ENCODE data around the gene FOLH1.
"Not testable (repeated sequence)": the region's sequence is repeated elsewhere in the genome, so short reads cannot be mapped to it uniquely, and the experiment has no call there.

FOLH1 gene

DNA sequence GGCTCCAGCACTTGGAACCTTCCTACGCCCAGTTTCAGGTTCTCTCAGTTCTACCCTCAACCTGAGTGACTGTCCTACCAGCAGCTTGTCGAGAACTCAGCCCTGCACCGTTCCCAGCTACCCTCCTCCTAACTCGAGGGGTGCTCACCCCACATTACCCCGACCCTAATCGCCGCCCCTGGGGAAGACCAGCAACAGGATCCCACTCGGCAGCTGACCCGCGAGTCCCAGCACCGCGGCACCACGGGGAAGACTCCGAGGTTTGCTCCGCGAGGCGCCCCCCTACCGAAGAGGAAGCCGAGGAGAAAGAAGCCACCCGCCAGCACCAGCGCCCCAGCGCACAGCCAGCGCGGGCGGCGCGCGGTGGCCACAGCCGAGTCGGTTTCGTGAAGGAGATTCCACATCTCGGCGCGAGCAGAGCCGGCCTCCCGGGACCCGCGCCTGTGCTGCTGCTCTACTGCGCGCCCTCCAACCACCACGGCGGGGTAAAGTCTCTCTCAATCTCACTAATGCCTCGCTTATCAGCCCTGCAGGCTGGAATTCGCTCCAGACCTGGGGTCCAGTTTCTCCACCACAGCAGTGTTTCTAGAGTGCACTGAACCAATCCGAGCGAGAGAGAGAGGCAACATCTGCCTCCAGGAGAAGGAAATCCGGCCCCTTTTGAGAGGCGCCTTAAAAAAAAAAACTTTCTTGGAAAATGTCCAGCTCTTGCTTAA lies at the start of gene FOLH1:
TSS of gene FOLH1 (minus strand) at position 597 of the 716 bp plus-strand sequence. CDS start at position 404, 193 bp downstream.
- Histone ChIP-seq H3K27me3 (ENCODE audit: low read depth, low read length) (no peaks in the 10 kb centered on the region), H3K9me3 (ENCODE audit: insufficient read depth, low read length) (no peaks in the 10 kb centered on the region), H3K4me3 (ENCODE audit: low read length) (no peak within 1 kb of the TSS), H3K9ac (ENCODE audit: low read length) (no peak within 1 kb of the TSS), H3K36me3 (replicated peaks; ENCODE audit: low read depth, low read length) (no peaks in the 10 kb centered on the region), H4K20me1 (ENCODE audit: insufficient read depth, low read length) (no peaks in the 10 kb centered on the region), H3K79me2 (ENCODE audit: low read length) (no peaks in the 10 kb centered on the region), H3K4me1 (ENCODE audit: low read length) (no peaks in the 10 kb centered on the region), H2AFZ (ENCODE audit: low read depth, low read length) (no peak within 1 kb of the TSS), H3K4me2 (ENCODE audit: low read length) (no peak within 1 kb of the TSS), H3K27ac (ENCODE audit: low read length) (no peak within 1 kb of the TSS)
- TF ChIP-seq, protein P1, sequence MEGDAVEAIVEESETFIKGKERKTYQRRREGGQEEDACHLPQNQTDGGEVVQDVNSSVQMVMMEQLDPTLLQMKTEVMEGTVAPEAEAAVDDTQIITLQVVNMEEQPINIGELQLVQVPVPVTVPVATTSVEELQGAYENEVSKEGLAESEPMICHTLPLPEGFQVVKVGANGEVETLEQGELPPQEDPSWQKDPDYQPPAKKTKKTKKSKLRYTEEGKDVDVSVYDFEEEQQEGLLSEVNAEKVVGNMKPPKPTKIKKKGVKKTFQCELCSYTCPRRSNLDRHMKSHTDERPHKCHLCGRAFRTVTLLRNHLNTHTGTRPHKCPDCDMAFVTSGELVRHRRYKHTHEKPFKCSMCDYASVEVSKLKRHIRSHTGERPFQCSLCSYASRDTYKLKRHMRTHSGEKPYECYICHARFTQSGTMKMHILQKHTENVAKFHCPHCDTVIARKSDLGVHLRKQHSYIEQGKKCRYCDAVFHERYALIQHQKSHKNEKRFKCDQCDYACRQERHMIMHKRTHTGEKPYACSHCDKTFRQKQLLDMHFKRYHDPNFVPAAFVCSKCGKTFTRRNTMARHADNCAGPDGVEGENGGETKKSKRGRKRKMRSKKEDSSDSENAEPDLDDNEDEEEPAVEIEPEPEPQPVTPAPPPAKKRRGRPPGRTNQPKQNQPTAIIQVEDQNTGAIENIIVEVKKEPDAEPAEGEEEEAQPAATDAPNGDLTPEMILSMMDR (IDR thresholded peaks at IDR 0.05; ENCODE audit: low read depth, low read length): no peak
- no peak for TF ChIP-seq EZH2phosphoT487 (IDR thresholded peaks at IDR 0.05; ENCODE audit: low read depth)

DNA sequence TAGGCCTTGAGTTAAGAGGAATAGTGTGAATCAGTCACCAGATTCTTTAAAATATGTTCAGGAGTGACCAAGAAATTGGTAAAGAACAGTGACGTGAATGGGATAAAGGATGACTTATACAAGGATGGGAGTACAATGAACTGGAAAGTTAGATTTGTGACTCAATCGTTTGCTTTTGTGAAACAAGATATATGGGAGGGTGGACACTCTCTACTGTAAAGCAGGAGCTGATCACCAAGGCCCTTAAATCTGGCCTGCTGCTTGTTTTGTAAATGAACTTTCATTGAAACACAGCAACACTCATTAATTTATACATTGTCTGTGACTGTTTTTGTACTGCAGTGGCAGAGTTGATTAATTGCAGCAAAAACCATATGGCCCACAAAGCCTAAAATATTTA lies 46.7 kb upstream of the FOLH1 start:
- H3K79me2 ChIP-seq (ENCODE audit: low read length); H3K36me3 ChIP-seq (replicated peaks; ENCODE audit: low read depth, low read length); H3K27me3 ChIP-seq (ENCODE audit: low read depth, low read length); H3K9ac ChIP-seq (ENCODE audit: low read length); H4K20me1 ChIP-seq (ENCODE audit: insufficient read depth, low read length); H2AFZ ChIP-seq (ENCODE audit: low read depth, low read length); H3K9me3 ChIP-seq (ENCODE audit: insufficient read depth, low read length); H3K27ac ChIP-seq (ENCODE audit: low read length); H3K4me3 ChIP-seq (ENCODE audit: low read length); H3K4me1 ChIP-seq (ENCODE audit: low read length); H3K4me2 ChIP-seq (ENCODE audit: low read length): not testable (repeated sequence)

DNA sequence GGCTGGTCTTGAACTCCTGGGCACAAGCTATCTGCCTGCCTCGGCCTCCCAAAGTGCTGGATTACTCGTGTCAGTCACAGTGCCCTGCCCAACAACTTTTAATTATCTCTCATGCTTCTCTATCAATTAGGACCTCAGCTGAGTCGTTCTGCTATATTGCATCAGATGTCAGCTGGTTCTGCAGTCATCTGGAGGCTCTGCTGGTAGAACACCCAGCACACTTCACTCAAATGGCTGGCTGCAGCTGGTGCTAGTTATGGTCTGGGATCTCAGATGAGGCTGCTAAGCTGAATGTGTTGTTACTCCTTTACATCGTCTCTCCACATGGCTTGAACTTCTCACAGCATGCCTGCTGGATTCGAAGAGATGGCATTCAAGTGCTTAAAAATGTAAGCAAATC lies 42.8 kb upstream of the FOLH1 start:
- not testable (repeated sequence) for H3K36me3 ChIP-seq (replicated peaks; ENCODE audit: low read depth, low read length); H3K9me3 ChIP-seq (ENCODE audit: insufficient read depth, low read length); H3K4me1 ChIP-seq (ENCODE audit: low read length); H3K9ac ChIP-seq (ENCODE audit: low read length); H3K27me3 ChIP-seq (ENCODE audit: low read depth, low read length); H3K4me3 ChIP-seq (ENCODE audit: low read length); H2AFZ ChIP-seq (ENCODE audit: low read depth, low read length); H4K20me1 ChIP-seq (ENCODE audit: insufficient read depth, low read length); H3K79me2 ChIP-seq (ENCODE audit: low read length); H3K4me2 ChIP-seq (ENCODE audit: low read length); H3K27ac ChIP-seq (ENCODE audit: low read length)

DNA sequence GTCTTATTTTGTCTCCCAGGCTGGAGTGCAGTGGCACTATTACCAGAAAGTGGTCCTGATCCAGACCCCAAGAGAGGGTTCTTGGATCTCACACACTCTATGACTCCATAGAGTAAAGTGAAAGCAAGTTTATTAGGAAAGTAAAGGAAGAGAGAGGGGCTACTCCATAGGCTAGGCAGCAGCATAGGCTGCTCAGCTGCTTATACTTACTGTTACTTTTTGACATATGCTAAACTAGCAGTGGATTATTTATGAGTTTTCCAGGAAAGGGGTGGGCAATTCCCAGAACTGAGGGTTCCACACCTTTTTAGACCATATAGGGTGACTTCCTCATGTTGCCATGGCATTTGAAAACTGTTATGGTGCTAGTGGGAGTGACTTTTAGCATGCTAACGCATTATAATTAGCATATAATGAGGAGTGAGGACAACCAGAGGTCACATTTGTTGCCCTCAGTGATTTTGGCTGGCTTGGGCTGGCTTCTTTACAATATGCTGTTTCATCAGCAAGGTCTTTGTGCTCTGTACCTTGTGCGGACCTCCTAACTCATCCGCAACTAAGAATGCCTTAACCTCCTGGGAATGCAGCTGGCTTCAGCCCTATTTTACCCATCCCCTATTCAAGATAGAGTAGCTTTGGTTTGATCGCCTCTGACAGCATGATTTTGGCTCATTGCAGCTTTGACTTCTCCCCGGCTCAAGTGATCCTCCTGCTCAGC lies 42.2 kb upstream of the FOLH1 start:
- H3K27ac ChIP-seq (ENCODE audit: low read length); H4K20me1 ChIP-seq (ENCODE audit: insufficient read depth, low read length); H2AFZ ChIP-seq (ENCODE audit: low read depth, low read length); H3K9ac ChIP-seq (ENCODE audit: low read length); H3K4me3 ChIP-seq (ENCODE audit: low read length); H3K79me2 ChIP-seq (ENCODE audit: low read length); H3K36me3 ChIP-seq (replicated peaks; ENCODE audit: low read depth, low read length); H3K27me3 ChIP-seq (ENCODE audit: low read depth, low read length); H3K9me3 ChIP-seq (ENCODE audit: insufficient read depth, low read length); H3K4me1 ChIP-seq (ENCODE audit: low read length); H3K4me2 ChIP-seq (ENCODE audit: low read length): not testable (repeated sequence)

DNA sequence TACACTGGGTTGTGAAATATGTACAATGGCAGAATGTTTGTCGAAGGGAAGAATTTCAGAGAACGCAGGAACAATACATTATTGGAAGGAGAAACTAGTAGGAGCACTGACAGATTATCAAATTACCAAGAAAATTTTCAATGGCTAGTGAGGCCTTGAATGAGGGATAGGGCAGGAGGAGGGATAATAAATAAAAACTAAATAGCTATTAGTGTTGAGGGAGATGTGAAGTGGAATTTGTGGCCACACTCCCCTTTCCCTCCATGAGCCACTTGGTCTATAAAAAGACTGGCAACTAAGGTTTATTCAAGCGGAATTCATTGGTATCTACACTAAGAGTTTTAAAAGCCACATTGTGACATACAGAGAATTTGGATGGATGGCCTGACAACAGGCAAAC lies 41.0 kb upstream of the FOLH1 start:
- not testable (repeated sequence) for H3K27ac ChIP-seq (ENCODE audit: low read length); H3K4me1 ChIP-seq (ENCODE audit: low read length); H4K20me1 ChIP-seq (ENCODE audit: insufficient read depth, low read length); H3K4me2 ChIP-seq (ENCODE audit: low read length); H2AFZ ChIP-seq (ENCODE audit: low read depth, low read length); H3K36me3 ChIP-seq (replicated peaks; ENCODE audit: low read depth, low read length); H3K4me3 ChIP-seq (ENCODE audit: low read length); H3K27me3 ChIP-seq (ENCODE audit: low read depth, low read length); H3K9me3 ChIP-seq (ENCODE audit: insufficient read depth, low read length); H3K79me2 ChIP-seq (ENCODE audit: low read length); H3K9ac ChIP-seq (ENCODE audit: low read length)

DNA sequence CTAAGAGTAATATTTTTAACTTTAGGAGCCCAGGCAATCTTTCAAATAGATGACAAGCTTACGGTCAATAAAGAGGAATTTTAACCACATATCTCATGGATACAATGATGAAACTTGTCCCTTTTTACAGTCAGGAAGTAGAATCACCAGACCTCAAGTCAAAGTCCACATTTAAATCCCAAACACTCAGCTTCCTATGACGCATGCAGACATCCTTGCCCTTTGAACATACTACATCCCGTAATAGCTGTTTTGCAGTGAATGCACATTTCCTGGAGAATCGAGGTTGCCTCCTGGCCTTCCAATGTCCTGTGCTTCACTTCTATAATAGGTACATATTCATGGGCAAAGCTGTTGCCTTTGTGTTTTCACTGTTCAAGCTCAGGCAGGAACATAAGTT lies 25.3 kb upstream of the FOLH1 start:
- H3K27ac ChIP-seq (ENCODE audit: low read length); H3K36me3 ChIP-seq (replicated peaks; ENCODE audit: low read depth, low read length); H3K27me3 ChIP-seq (ENCODE audit: low read depth, low read length); H3K4me2 ChIP-seq (ENCODE audit: low read length); H3K9me3 ChIP-seq (ENCODE audit: insufficient read depth, low read length); H3K79me2 ChIP-seq (ENCODE audit: low read length); H3K9ac ChIP-seq (ENCODE audit: low read length); H3K4me3 ChIP-seq (ENCODE audit: low read length); H2AFZ ChIP-seq (ENCODE audit: low read depth, low read length); H4K20me1 ChIP-seq (ENCODE audit: insufficient read depth, low read length); H3K4me1 ChIP-seq (ENCODE audit: low read length): not testable (repeated sequence)

DNA sequence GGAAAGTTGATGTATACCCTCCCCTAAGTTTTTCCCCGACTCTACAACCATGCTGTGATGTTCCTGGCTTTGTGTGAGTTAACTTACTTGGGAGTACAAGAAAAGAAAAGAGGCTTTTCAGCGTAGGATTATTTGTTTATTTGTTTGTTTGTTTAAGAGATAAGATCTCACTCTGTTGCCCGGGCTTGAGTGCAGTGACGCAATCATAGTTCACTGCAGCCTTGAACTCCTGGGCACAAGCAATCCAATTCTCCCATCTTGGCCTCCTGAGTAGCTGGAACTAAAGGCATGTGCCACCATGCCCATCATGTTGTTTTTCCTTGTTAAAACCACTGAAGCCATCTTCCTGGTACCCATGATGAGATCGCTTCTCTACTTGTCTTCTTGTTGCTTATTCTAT lies 24.6 kb upstream of the FOLH1 start:
- H3K27me3 ChIP-seq (ENCODE audit: low read depth, low read length); H2AFZ ChIP-seq (ENCODE audit: low read depth, low read length); H3K36me3 ChIP-seq (replicated peaks; ENCODE audit: low read depth, low read length); H3K27ac ChIP-seq (ENCODE audit: low read length); H3K4me2 ChIP-seq (ENCODE audit: low read length); H3K9me3 ChIP-seq (ENCODE audit: insufficient read depth, low read length); H3K4me3 ChIP-seq (ENCODE audit: low read length); H3K79me2 ChIP-seq (ENCODE audit: low read length); H3K9ac ChIP-seq (ENCODE audit: low read length); H4K20me1 ChIP-seq (ENCODE audit: insufficient read depth, low read length); H3K4me1 ChIP-seq (ENCODE audit: low read length): not testable (repeated sequence)

All from OCI-LY3 (cell line).